ENCODE results near the gene TSKU.

The TSKU gene

DNA sequence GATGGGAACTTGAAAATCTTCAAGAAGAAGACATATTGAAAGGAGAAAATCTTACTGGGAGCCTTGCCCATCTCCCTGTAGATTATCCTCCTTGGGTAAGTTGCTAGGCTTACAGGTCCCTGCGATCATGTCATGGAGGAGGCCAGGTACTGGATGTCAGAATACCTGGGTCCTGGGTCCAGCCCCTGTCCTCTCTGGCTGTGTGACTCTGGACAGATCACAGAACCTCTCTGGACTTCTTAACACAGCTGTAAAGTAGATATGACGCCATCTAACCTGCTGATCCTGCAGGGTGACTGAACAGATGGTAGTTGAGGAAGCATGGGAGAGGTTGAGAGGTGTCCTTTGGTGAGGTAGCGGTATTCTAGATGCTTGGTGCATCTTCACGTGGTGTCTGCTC lies 4.1 kb downstream of the TSKU start:
- H2BK120ac ChIP-seq (ENCODE audit: low read depth, low read length), result no peak overlapping the region
- H3K14ac ChIP-seq (ENCODE audit: low read length in 2 of 2), result peak overlapping the region in 1 of 2 experiments; percentile 55
- no peak overlapping the region for H3K4ac ChIP-seq (ENCODE audit: low read depth in 1 of 2, low read length in 2 of 2)
- WGBS, result 99% methylated on average over 4 of the region's 4 CpGs
- H2BK15ac ChIP-seq (ENCODE audit: low read depth, poor library complexity, severe bottlenecking), result no peak overlapping the region
- H2AFZ ChIP-seq (ENCODE audit: low read depth, low read length), result no peak overlapping the region
- H3K27me3 ChIP-seq (ENCODE audit: control insufficient read depth in 1 of 2, insufficient read depth in 1 of 2, low read length in 2 of 2), result no peaks in the 10 kb centered on the region
- H3K4me3 ChIP-seq (ENCODE audit: insufficient read depth in 1 of 2, low read depth in 1 of 2, low read length in 2 of 2), result no peak overlapping the region
- peak overlapping the region; percentile 34 for H3K9ac ChIP-seq (ENCODE audit: low read length)
- no peaks in the 10 kb centered on the region for H3K9me3 ChIP-seq (ENCODE audit: control insufficient read depth, low read length)
- H4K91ac ChIP-seq (ENCODE audit: low read length), result no peak overlapping the region
- no peak overlapping the region for H4K8ac ChIP-seq (ENCODE audit: low read length)
- no peak overlapping the region for H2AK5ac ChIP-seq (ENCODE audit: low read length, severe bottlenecking)
- peaks cover 6 to 24% of the 10 kb centered on the region in 2 experiments for H3K36me3 ChIP-seq (ENCODE audit: control insufficient read depth in 1 of 2, insufficient read depth in 2 of 2, low read depth in 1 of 2, low read length in 2 of 2)
- H3K79me1 ChIP-seq (replicated peaks; ENCODE audit: low read length, poor library complexity, severe bottlenecking), result peaks cover 6% of the 10 kb centered on the region
- H2BK5ac ChIP-seq (ENCODE audit: low read depth, low read length, poor library complexity, severe bottlenecking), result no peak overlapping the region
- no peak overlapping the region for H3K4me2 ChIP-seq (ENCODE audit: low read length, poor library complexity, severe bottlenecking)
- H3K23ac ChIP-seq (ENCODE audit: low read length in 2 of 2), result no peak overlapping the region
- peaks cover 40% of the 10 kb centered on the region for H3K4me1 ChIP-seq (ENCODE audit: control insufficient read depth, insufficient read depth, low read depth, low read length)
- DNase-seq, result no peak
- peak overlapping the region in 1 of 2 experiments; percentile 56 for H2BK12ac ChIP-seq (ENCODE audit: low read length in 2 of 2)
- H3K27ac ChIP-seq (ENCODE audit: low read length, poor library complexity, severe bottlenecking), result no peak overlapping the region
- peak overlapping the region in 1 of 2 experiments; percentile 37 for H3K18ac ChIP-seq (ENCODE audit: low read depth in 1 of 2, low read length in 2 of 2)

DNA sequence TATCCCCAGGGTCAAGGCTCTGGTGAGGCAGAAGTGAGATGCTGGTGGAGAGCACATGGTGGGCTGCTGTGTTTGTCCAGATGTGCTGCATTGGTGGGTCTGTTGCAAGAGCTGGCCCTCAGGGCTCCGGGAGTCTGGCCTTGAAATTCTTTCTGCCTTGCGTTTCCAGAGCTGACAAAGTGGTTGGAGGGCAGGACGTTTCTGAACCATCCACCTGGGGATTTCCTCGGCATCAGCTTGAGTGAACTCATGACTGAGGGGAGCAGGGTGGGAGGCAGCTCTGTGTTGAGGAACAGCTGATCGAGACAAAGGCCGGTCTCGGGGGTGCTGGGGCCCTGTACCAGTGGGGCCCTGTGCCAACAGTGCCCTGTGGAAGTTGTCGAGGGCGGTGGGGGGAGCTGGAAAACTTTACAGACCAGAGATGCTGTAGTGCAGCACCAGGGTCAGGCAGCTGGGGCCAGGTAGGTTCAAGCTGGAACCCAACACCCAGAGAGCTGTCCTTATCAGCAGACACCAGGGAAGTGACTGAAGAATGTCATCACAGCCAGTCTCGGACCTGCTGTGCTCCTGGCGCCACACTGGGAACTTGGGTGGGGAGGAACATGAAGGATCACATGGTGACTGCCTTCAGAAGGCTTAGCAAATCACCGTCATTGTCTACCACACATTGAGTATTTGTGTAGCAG lies 4.9 kb downstream of the TSKU start:
- Histone ChIP-seq H2AK5ac (ENCODE audit: low read length, severe bottlenecking) (no peak overlapping the region), H3K79me1 (replicated peaks; ENCODE audit: low read length, poor library complexity, severe bottlenecking) (peaks cover 10% of the 10 kb centered on the region), H3K23ac (ENCODE audit: low read length in 2 of 2) (no peak overlapping the region), H2BK15ac (ENCODE audit: low read depth, poor library complexity, severe bottlenecking) (no peak overlapping the region), H3K4me3 (ENCODE audit: insufficient read depth in 1 of 2, low read depth in 1 of 2, low read length in 2 of 2) (no peak overlapping the region), H4K8ac (ENCODE audit: low read length) (no peak overlapping the region), H3K4ac (ENCODE audit: low read depth in 1 of 2, low read length in 2 of 2) (peak overlapping the region in 1 of 2 experiments; percentile 35), H3K27me3 (ENCODE audit: control insufficient read depth in 1 of 2, insufficient read depth in 1 of 2, low read length in 2 of 2) (no peaks in the 10 kb centered on the region), H2BK12ac (ENCODE audit: low read length in 2 of 2) (peak overlapping the region in 1 of 2 experiments; percentile 40), H3K27ac (ENCODE audit: low read length, poor library complexity, severe bottlenecking) (no peak overlapping the region), H3K36me3 (ENCODE audit: control insufficient read depth in 1 of 2, insufficient read depth in 2 of 2, low read depth in 1 of 2, low read length in 2 of 2) (peaks cover 6 to 28% of the 10 kb centered on the region in 2 experiments), H3K14ac (ENCODE audit: low read length in 2 of 2) (no peak overlapping the region), H2BK120ac (ENCODE audit: low read depth, low read length) (no peak overlapping the region), H2BK5ac (ENCODE audit: low read depth, low read length, poor library complexity, severe bottlenecking) (no peak overlapping the region), H4K91ac (ENCODE audit: low read length) (peak overlapping the region; percentile 32), H3K4me2 (ENCODE audit: low read length, poor library complexity, severe bottlenecking) (no peak overlapping the region), H3K9ac (ENCODE audit: low read length) (peak overlapping the region; percentile 0), H3K4me1 (ENCODE audit: control insufficient read depth, insufficient read depth, low read depth, low read length) (peaks cover 44% of the 10 kb centered on the region), H3K18ac (ENCODE audit: low read depth in 1 of 2, low read length in 2 of 2) (no peak overlapping the region), H2AFZ (ENCODE audit: low read depth, low read length) (no peak overlapping the region), H3K9me3 (ENCODE audit: control insufficient read depth, low read length) (no peaks in the 10 kb centered on the region)
- DNase-seq, result peak; percentile 75
- 76% methylated on average over 11 of the region's 12 CpGs for WGBS

- Histone ChIP-seq H2BK15ac (ENCODE audit: low read depth, poor library complexity, severe bottlenecking) (no peak overlapping the region), H3K4me1 (ENCODE audit: control insufficient read depth, insufficient read depth, low read depth, low read length) (peaks cover 52% of the 10 kb centered on the region), H2AK5ac (ENCODE audit: low read length, severe bottlenecking) (no peak overlapping the region), H4K91ac (ENCODE audit: low read length) (peak overlapping the region; percentile 2), H3K79me1 (replicated peaks; ENCODE audit: low read length, poor library complexity, severe bottlenecking) (peaks cover 13% of the 10 kb centered on the region), H3K14ac (ENCODE audit: low read length in 2 of 2) (no peak overlapping the region), H4K8ac (ENCODE audit: low read length) (no peak overlapping the region), H3K4me2 (ENCODE audit: low read length, poor library complexity, severe bottlenecking) (no peak overlapping the region), H2BK12ac (ENCODE audit: low read length in 2 of 2) (no peak overlapping the region), H3K27me3 (ENCODE audit: control insufficient read depth in 1 of 2, insufficient read depth in 1 of 2, low read length in 2 of 2) (no peaks in the 10 kb centered on the region), H2BK120ac (ENCODE audit: low read depth, low read length) (no peak overlapping the region), H3K4me3 (ENCODE audit: insufficient read depth in 1 of 2, low read depth in 1 of 2, low read length in 2 of 2) (no peak overlapping the region), H3K27ac (ENCODE audit: low read length, poor library complexity, severe bottlenecking) (no peak overlapping the region), H3K36me3 (ENCODE audit: control insufficient read depth in 1 of 2, insufficient read depth in 2 of 2, low read depth in 1 of 2, low read length in 2 of 2) (peaks cover 6 to 30% of the 10 kb centered on the region in 2 experiments), H2BK5ac (ENCODE audit: low read depth, low read length, poor library complexity, severe bottlenecking) (no peak overlapping the region), H3K18ac (ENCODE audit: low read depth in 1 of 2, low read length in 2 of 2) (no peak overlapping the region), H3K4ac (ENCODE audit: low read depth in 1 of 2, low read length in 2 of 2) (peak overlapping the region in 1 of 2 experiments; percentile 35), H3K9me3 (ENCODE audit: control insufficient read depth, low read length) (no peaks in the 10 kb centered on the region), H3K23ac (ENCODE audit: low read length in 2 of 2) (no peak overlapping the region), H3K9ac (ENCODE audit: low read length) (no peak overlapping the region), H2AFZ (ENCODE audit: low read depth, low read length) (no peak overlapping the region)
- DNase-seq, result no peak
- WGBS, result 92% methylated on average over 8 of the region's 10 CpGs
Measured at GRCh38 chr11:76788661-76789442, 5.7 kb downstream of the TSKU start.

DNA sequence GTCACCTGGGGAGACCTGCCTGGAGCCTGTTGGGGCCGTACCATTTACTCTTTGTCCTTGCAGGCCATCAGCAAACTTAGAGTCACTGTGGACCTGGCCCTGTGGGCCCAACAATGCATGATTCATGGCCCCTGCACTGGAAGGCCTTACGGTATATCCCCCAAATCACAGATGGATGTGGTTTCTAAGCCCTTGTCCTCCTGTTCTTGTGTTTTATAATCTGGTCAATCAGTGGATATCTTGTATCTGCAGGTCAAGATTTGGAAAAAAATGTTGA lies 6.2 kb downstream of the TSKU start:
- Histone ChIP-seq H3K4ac (ENCODE audit: low read depth in 1 of 2, low read length in 2 of 2) (peak overlapping the region in 1 of 2 experiments; percentile 13), H3K14ac (ENCODE audit: low read length in 2 of 2) (no peak overlapping the region), H3K27ac (ENCODE audit: low read length, poor library complexity, severe bottlenecking) (no peak overlapping the region), H2BK15ac (ENCODE audit: low read depth, poor library complexity, severe bottlenecking) (no peak overlapping the region), H3K4me3 (ENCODE audit: insufficient read depth in 1 of 2, low read depth in 1 of 2, low read length in 2 of 2) (no peak overlapping the region), H2AK5ac (ENCODE audit: low read length, severe bottlenecking) (no peak overlapping the region), H3K4me1 (ENCODE audit: control insufficient read depth, insufficient read depth, low read depth, low read length) (peaks cover 57% of the 10 kb centered on the region), H3K18ac (ENCODE audit: low read depth in 1 of 2, low read length in 2 of 2) (no peak overlapping the region), H2BK120ac (ENCODE audit: low read depth, low read length) (no peak overlapping the region), H3K36me3 (ENCODE audit: control insufficient read depth in 1 of 2, insufficient read depth in 2 of 2, low read depth in 1 of 2, low read length in 2 of 2) (peaks cover 8 to 33% of the 10 kb centered on the region in 2 experiments), H2AFZ (ENCODE audit: low read depth, low read length) (no peak overlapping the region), H3K79me1 (replicated peaks; ENCODE audit: low read length, poor library complexity, severe bottlenecking) (peaks cover 17% of the 10 kb centered on the region), H3K27me3 (ENCODE audit: control insufficient read depth in 1 of 2, insufficient read depth in 1 of 2, low read length in 2 of 2) (no peaks in the 10 kb centered on the region), H2BK12ac (ENCODE audit: low read length in 2 of 2) (no peak overlapping the region), H3K4me2 (ENCODE audit: low read length, poor library complexity, severe bottlenecking) (no peak overlapping the region), H2BK5ac (ENCODE audit: low read depth, low read length, poor library complexity, severe bottlenecking) (no peak overlapping the region), H4K8ac (ENCODE audit: low read length) (peak overlapping the region; percentile 12), H3K9me3 (ENCODE audit: control insufficient read depth, low read length) (no peaks in the 10 kb centered on the region), H3K23ac (ENCODE audit: low read length in 2 of 2) (no peak overlapping the region), H4K91ac (ENCODE audit: low read length) (no peak overlapping the region), H3K9ac (ENCODE audit: low read length) (no peak overlapping the region)
- DNase-seq, result no peak
- 94% methylated on average over 2 of the region's 2 CpGs for WGBS
